HEK293 (cell line): ENCODE data around the gene FGD4.
A peak's percentile ranks its signal among the peaks of the same experiment; 100 is the strongest.

Experiments used
- CTCF ChIA-PET: fragments of 350-600 bp; formaldehyde crosslinking; extraction: SDS; loops from one replicate; lab custom pipeline; 2021; ENCODE audit warnings: antibody characterized with exemption; lab: Yijun Ruan, JAX
- POLR2A ChIA-PET: fragments of 300-600 bp; formaldehyde crosslinking; extraction: SDS; loops from one replicate; lab custom pipeline; 2020; ENCODE audit warnings: antibody characterized with exemption, inconsistent platforms; lab: Yijun Ruan, JAX
- H3K27ac ChIP-seq: fragments of 200-500 bp; sonication (Bioruptor generic); 2 replicates; pipeline ENCODE4 v1.5.1; 2014; ENCODE audit warnings: low read depth, low read length, control low read depth, inconsistent platforms; ENCODE audit errors: extremely low read depth
- H3K36me3 ChIP-seq, 2 experiments: fragments of 200-500 bp in 1 of 2; sonication (Bioruptor generic) in 1 of 2; 1 replicate in 1 of 2; 2 replicates in 1 of 2; pipeline ENCODE4 v1.5.1; 2014 to 2017; ENCODE audit warnings: inconsistent platforms in 2 of 2, low read length in 2 of 2; ENCODE audit not compliant: control insufficient read depth in 2 of 2, insufficient read depth in 1 of 2
- H3K4me1 ChIP-seq: fragments of 200-500 bp; sonication (Bioruptor generic); 2 replicates; pipeline ENCODE4 v1.5.1; 2014; ENCODE audit warnings: mild to moderate bottlenecking, low read length, inconsistent platforms; ENCODE audit not compliant: control insufficient read depth, insufficient read depth
- H3K4me3 ChIP-seq: 2 replicates; pipeline ENCODE4 v1.5.1; 2011; ENCODE audit warnings: low read depth, mild to moderate bottlenecking, control low read depth, low read length, moderate library complexity
- H3K9me3 ChIP-seq: fragments of 200-500 bp; sonication (Bioruptor generic); 2 replicates; pipeline ENCODE4 v1.5.1; 2014; ENCODE audit warnings: low read depth, low read length, inconsistent platforms; ENCODE audit not compliant: control insufficient read depth, insufficient read depth
- HOXA7 ChIP-seq: sonication (generic); formaldehyde crosslinking; IDR thresholded peaks from 2 replicates; pipeline ENCODE4 v1.8.1; 2022; ENCODE audit warnings: missing genetic modification reagents, borderline replicate concordance
- KLF7 ChIP-seq: fragments of 450-650 bp; formaldehyde crosslinking; IDR thresholded peaks from 2 replicates; pipeline ENCODE4 v1.5.1; 2016; ENCODE audit warnings: missing biosample characterization, missing genetic modification characterization, borderline replicate concordance
- KLF9 ChIP-seq: fragments of 450-650 bp; formaldehyde crosslinking; IDR thresholded peaks from 2 replicates; pipeline ENCODE4 v1.5.1; 2016; ENCODE audit warnings: missing biosample characterization, missing genetic modification characterization, low read depth
- PRDM1 ChIP-seq: fragments of 450-650 bp; formaldehyde crosslinking; IDR thresholded peaks from 2 replicates; pipeline ENCODE4; 2016; ENCODE audit warnings: missing biosample characterization, missing genetic modification characterization
- SETDB1 ChIP-seq: IDR thresholded peaks from one replicate; pipeline ENCODE4 v1.6.1; 2017; ENCODE audit warnings: mild to moderate bottlenecking, low read length, moderate library complexity, mixed read lengths; ENCODE audit not compliant: insufficient read length
- ZBTB17 ChIP-seq: fragments of 450-650 bp; formaldehyde crosslinking; IDR thresholded peaks from 2 replicates; pipeline ENCODE4 v1.5.1; 2016; ENCODE audit warnings: missing biosample characterization, missing genetic modification characterization
- ZBTB21 ChIP-seq: fragments of 450-650 bp; formaldehyde crosslinking; IDR thresholded peaks from 2 replicates; pipeline ENCODE4 v1.5.1; 2017; ENCODE audit warnings: missing biosample characterization, missing genetic modification characterization
- ZEB2 ChIP-seq: fragments of 450-650 bp; formaldehyde crosslinking; IDR thresholded peaks from 2 replicates; pipeline ENCODE4 v1.5.1; 2016; ENCODE audit warnings: missing biosample characterization, missing genetic modification characterization
- ZFP37 ChIP-seq: fragments of 450-650 bp; formaldehyde crosslinking; IDR thresholded peaks from 2 replicates; pipeline ENCODE4 v1.5.1; 2016; ENCODE audit warnings: missing biosample characterization, missing genetic modification characterization
- ZIC2 ChIP-seq: fragments of 450-650 bp; formaldehyde crosslinking; IDR thresholded peaks from 2 replicates; pipeline ENCODE4 v1.5.1; 2016; ENCODE audit warnings: missing biosample characterization, missing genetic modification characterization
- ZNF10 ChIP-seq: fragments of 450-650 bp; formaldehyde crosslinking; IDR thresholded peaks from 2 replicates; pipeline ENCODE4 v1.5.1; 2017; ENCODE audit warnings: missing biosample characterization, missing genetic modification characterization
- ZNF112 ChIP-seq: fragments of 450-650 bp; formaldehyde crosslinking; IDR thresholded peaks from 2 replicates; pipeline ENCODE4 v1.5.0; 2017; ENCODE audit warnings: missing biosample characterization, missing genetic modification characterization
- ZNF202 ChIP-seq: fragments of 450-650 bp; formaldehyde crosslinking; IDR thresholded peaks from 2 replicates; pipeline ENCODE4 v1.5.1; 2016; ENCODE audit warnings: missing biosample characterization, missing genetic modification characterization, borderline replicate concordance
- ZNF24 ChIP-seq: fragments of 450-650 bp; formaldehyde crosslinking; IDR thresholded peaks from 2 replicates; pipeline ENCODE4 v1.5.1; 2016; ENCODE audit warnings: missing biosample characterization, missing genetic modification characterization
- ZNF335 ChIP-seq: fragments of 450-650 bp; formaldehyde crosslinking; conservative IDR thresholded peaks from 2 replicates; pipeline ENCODE4 v1.5.1; 2016; ENCODE audit warnings: missing biosample characterization, missing genetic modification characterization
- ZNF404 ChIP-seq: fragments of 450-650 bp; formaldehyde crosslinking; IDR thresholded peaks from 2 replicates; pipeline ENCODE4 v1.5.1; 2017; ENCODE audit warnings: missing biosample characterization, missing genetic modification characterization
- ZNF529 ChIP-seq: fragments of 450-650 bp; formaldehyde crosslinking; IDR thresholded peaks from 2 replicates; pipeline ENCODE4 v1.5.1; 2017; ENCODE audit warnings: missing genetic modification characterization, missing biosample characterization; ENCODE audit not compliant: insufficient replicate concordance
- ZNF580 ChIP-seq: fragments of 450-650 bp; formaldehyde crosslinking; IDR thresholded peaks from 2 replicates; pipeline ENCODE4 v1.5.1; 2016; ENCODE audit warnings: missing biosample characterization, missing genetic modification characterization
- ZNF621 ChIP-seq: fragments of 450-650 bp; formaldehyde crosslinking; IDR thresholded peaks from 2 replicates; pipeline ENCODE4 v1.5.1; 2017; ENCODE audit warnings: missing biosample characterization, missing genetic modification characterization
- ZNF768 ChIP-seq: fragments of 450-650 bp; formaldehyde crosslinking; IDR thresholded peaks from 2 replicates; pipeline ENCODE4 v1.5.1; 2018; ENCODE audit warnings: missing biosample characterization, mild to moderate bottlenecking, missing genetic modification characterization

The FGD4 gene

GRCh38 chr12:32583534-32583933 lies 184.2 kb downstream of the FGD4 start:
- Histone ChIP-seq H3K4me1 (no peaks in the 10 kb centered on the region), H3K9me3 (no peaks in the 10 kb centered on the region), H3K27ac (no peak overlapping the region), H3K4me3 (no peak overlapping the region), H3K36me3 (no peaks in the 10 kb centered on the region; a peak in 1 of 3 replicates)
- TF ChIP-seq PRDM1 (tag by site-specific recombination) (0 out of 2 replicates have a peak, but pooled peaks have one; percentile 19), KLF9 (tag by site-specific recombination) (0 out of 2 replicates have a peak, but pooled peaks have one; percentile 17), ZNF529 (tag by site-specific recombination) (no peak)
- ChIA-PET CTCF (interaction anchor here (0.5 to 0.6 kb wide), 2 partner anchors 73 to 258 kb away, joined by 3 read pairs; no protein-coding TSS in a partner anchor), POLR2A (no interaction called here)

- H3K36me3 ChIP-seq = no peaks in the 10 kb centered on the region; a peak in 1 of 3 replicates
- no peak overlapping the region for H3K27ac ChIP-seq
- TF ChIP-seq ZNF10 (tag by site-specific recombination) (0 out of 2 replicates have a peak, but pooled peaks have one; percentile 29), ZNF580 (tag by site-specific recombination) (no peak), ZBTB21 (no peak)
- no peaks in the 10 kb centered on the region for H3K9me3 ChIP-seq
- CTCF ChIA-PET = no interaction called here
- no peaks in the 10 kb centered on the region for H3K4me1 ChIP-seq
- no peak overlapping the region for H3K4me3 ChIP-seq
- POLR2A ChIA-PET = no interaction called here
These were observed 186.3 kb downstream of the FGD4 start for GRCh38 chr12:32585680-32586079.

GRCh38 chr12:32586390-32586789 lies 187.0 kb downstream of the FGD4 start:
- Histone ChIP-seq H3K9me3 (no peaks in the 10 kb centered on the region), H3K27ac (no peak overlapping the region), H3K36me3 (no peaks in the 10 kb centered on the region; a peak in 1 of 3 replicates), H3K4me3 (no peak overlapping the region), H3K4me1 (no peaks in the 10 kb centered on the region)
- POLR2A ChIA-PET = no interaction called here
- TF ChIP-seq ZFP37 (tag by site-specific recombination) (no peak), HOXA7 (CRISPR knock-in tag) (no peak)
- CTCF ChIA-PET = no interaction called here

- no peak for TF ChIP-seq SETDB1
- TF ChIP-seq ZEB2 (tag by site-specific recombination) = no peak
- TF ChIP-seq ZNF202 (tag by site-specific recombination) = no peak
- no peak for TF ChIP-seq ZNF529 (tag by site-specific recombination)
- no peak for TF ChIP-seq ZNF768 (tag by site-specific recombination)
- no peak for TF ChIP-seq ZNF24 (tag by site-specific recombination)
- no peak for TF ChIP-seq ZNF112
- no peak for TF ChIP-seq ZIC2 (tag by site-specific recombination)
- TF ChIP-seq ZNF621 = no peak
- no peak for TF ChIP-seq ZNF404 (tag by site-specific recombination)
- TF ChIP-seq ZBTB17 (tag by site-specific recombination) = no peak
- no peak for TF ChIP-seq KLF7
- TF ChIP-seq ZNF335 (tag by site-specific recombination) = no peak
- H3K27ac ChIP-seq = no peak overlapping the region
- H3K36me3 ChIP-seq = no peaks in the 10 kb centered on the region; a peak in 1 of 3 replicates
- H3K9me3 ChIP-seq = no peaks in the 10 kb centered on the region
- ChIA-PET CTCF (interaction anchor here (0.8 kb wide), 1 partner anchor 132 kb away, joined by 3 read pairs; no protein-coding TSS in a partner anchor), POLR2A (interaction anchor here (0.6 kb wide), 1 partner anchor 156 kb away, joined by 4 read pairs; no protein-coding TSS in a partner anchor)
- no peak overlapping the region for H3K4me3 ChIP-seq
- no peaks in the 10 kb centered on the region for H3K4me1 ChIP-seq
These were observed 188.5 kb downstream of the FGD4 start for GRCh38 chr12:32587581-32588495.
